ENCODE data around the gene SCO2. TPM values are rescaled to one million over a fixed set of nuclear protein-coding genes. Genes with fewer than 3 reads are reported as not detected.
A peak's percentile ranks its signal among the peaks of the same experiment; 100 is the strongest.

The SCO2 gene
- total and polyA plus RNA-seq, 2 of the 13 experiments (the other 11 are each of a cell fraction or from before 2014, with no cell fraction given), result 0.32 to 3.7 TPM

GRCh38 chr22:50526834-50527801 lies 1.7 kb upstream of the SCO2 start (continued):
- TF ChIP-seq, protein P1, sequence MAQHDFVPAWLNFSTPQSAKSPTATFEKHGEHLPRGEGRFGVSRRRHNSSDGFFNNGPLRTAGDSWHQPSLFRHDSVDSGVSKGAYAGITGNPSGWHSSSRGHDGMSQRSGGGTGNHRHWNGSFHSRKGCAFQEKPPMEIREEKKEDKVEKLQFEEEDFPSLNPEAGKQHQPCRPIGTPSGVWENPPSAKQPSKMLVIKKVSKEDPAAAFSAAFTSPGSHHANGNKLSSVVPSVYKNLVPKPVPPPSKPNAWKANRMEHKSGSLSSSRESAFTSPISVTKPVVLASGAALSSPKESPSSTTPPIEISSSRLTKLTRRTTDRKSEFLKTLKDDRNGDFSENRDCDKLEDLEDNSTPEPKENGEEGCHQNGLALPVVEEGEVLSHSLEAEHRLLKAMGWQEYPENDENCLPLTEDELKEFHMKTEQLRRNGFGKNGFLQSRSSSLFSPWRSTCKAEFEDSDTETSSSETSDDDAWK (CRISPR knock-in tag; IDR thresholded peaks at IDR 0.05), result no peak
- TF ChIP-seq, protein P2, sequence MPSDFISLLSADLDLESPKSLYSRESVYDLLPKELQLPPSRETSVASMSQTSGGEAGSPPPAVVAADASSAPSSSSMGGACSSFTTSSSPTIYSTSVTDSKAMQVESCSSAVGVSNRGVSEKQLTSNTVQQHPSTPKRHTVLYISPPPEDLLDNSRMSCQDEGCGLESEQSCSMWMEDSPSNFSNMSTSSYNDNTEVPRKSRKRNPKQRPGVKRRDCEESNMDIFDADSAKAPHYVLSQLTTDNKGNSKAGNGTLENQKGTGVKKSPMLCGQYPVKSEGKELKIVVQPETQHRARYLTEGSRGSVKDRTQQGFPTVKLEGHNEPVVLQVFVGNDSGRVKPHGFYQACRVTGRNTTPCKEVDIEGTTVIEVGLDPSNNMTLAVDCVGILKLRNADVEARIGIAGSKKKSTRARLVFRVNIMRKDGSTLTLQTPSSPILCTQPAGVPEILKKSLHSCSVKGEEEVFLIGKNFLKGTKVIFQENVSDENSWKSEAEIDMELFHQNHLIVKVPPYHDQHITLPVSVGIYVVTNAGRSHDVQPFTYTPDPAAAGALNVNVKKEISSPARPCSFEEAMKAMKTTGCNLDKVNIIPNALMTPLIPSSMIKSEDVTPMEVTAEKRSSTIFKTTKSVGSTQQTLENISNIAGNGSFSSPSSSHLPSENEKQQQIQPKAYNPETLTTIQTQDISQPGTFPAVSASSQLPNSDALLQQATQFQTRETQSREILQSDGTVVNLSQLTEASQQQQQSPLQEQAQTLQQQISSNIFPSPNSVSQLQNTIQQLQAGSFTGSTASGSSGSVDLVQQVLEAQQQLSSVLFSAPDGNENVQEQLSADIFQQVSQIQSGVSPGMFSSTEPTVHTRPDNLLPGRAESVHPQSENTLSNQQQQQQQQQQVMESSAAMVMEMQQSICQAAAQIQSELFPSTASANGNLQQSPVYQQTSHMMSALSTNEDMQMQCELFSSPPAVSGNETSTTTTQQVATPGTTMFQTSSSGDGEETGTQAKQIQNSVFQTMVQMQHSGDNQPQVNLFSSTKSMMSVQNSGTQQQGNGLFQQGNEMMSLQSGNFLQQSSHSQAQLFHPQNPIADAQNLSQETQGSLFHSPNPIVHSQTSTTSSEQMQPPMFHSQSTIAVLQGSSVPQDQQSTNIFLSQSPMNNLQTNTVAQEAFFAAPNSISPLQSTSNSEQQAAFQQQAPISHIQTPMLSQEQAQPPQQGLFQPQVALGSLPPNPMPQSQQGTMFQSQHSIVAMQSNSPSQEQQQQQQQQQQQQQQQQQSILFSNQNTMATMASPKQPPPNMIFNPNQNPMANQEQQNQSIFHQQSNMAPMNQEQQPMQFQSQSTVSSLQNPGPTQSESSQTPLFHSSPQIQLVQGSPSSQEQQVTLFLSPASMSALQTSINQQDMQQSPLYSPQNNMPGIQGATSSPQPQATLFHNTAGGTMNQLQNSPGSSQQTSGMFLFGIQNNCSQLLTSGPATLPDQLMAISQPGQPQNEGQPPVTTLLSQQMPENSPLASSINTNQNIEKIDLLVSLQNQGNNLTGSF (CRISPR knock-in tag; IDR thresholded peaks at IDR 0.05), result no peak
- TF ChIP-seq GPN1 (CRISPR knock-in tag; IDR thresholded peaks at IDR 0.05; ENCODE audit: borderline replicate concordance), result no peak
- no peak for TF ChIP-seq SMAD3 (CRISPR knock-in tag; IDR thresholded peaks at IDR 0.05)
- peak; percentile 60 for TF ChIP-seq AGO2 (optimal IDR thresholded peaks at IDR 0.05; ENCODE audit: low read depth, low read length)
- no peak for TF ChIP-seq HES4 (CRISPR knock-in tag; IDR thresholded peaks at IDR 0.05; ENCODE audit: borderline replicate concordance)
- TF ChIP-seq KLF11 (CRISPR knock-in tag; IDR thresholded peaks at IDR 0.05), result peak; percentile 73; the same call in 1 of the 2 replicates
- TF ChIP-seq HMGXB3 (CRISPR knock-in tag; IDR thresholded peaks at IDR 0.05; ENCODE audit: borderline replicate concordance), result no peak; the same call in 1 of the 2 replicates
- TF ChIP-seq, protein P3, sequence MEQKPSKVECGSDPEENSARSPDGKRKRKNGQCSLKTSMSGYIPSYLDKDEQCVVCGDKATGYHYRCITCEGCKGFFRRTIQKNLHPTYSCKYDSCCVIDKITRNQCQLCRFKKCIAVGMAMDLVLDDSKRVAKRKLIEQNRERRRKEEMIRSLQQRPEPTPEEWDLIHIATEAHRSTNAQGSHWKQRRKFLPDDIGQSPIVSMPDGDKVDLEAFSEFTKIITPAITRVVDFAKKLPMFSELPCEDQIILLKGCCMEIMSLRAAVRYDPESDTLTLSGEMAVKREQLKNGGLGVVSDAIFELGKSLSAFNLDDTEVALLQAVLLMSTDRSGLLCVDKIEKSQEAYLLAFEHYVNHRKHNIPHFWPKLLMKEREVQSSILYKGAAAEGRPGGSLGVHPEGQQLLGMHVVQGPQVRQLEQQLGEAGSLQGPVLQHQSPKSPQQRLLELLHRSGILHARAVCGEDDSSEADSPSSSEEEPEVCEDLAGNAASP (CRISPR knock-in tag; IDR thresholded peaks at IDR 0.05; ENCODE audit: borderline replicate concordance), result peak; percentile 56; the same call in 1 of the 2 replicates
- TF ChIP-seq RELA (CRISPR knock-in tag; IDR thresholded peaks at IDR 0.05), result no peak
- TF ChIP-seq KLF12 (CRISPR knock-in tag; IDR thresholded peaks at IDR 0.05; ENCODE audit: borderline replicate concordance), result no peak
- TF ChIP-seq, protein P4, sequence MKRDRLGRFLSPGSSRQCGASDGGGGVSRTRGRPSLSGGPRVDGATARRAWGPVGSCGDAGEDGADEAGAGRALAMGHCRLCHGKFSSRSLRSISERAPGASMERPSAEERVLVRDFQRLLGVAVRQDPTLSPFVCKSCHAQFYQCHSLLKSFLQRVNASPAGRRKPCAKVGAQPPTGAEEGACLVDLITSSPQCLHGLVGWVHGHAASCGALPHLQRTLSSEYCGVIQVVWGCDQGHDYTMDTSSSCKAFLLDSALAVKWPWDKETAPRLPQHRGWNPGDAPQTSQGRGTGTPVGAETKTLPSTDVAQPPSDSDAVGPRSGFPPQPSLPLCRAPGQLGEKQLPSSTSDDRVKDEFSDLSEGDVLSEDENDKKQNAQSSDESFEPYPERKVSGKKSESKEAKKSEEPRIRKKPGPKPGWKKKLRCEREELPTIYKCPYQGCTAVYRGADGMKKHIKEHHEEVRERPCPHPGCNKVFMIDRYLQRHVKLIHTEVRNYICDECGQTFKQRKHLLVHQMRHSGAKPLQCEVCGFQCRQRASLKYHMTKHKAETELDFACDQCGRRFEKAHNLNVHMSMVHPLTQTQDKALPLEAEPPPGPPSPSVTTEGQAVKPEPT (CRISPR knock-in tag; IDR thresholded peaks at IDR 0.05; ENCODE audit: low read depth), result no peak

Measured in HepG2 (cell line).